Uterus (tissue), 4 donors: ENCODE measurements around the gene ZNF256. TPM values are rescaled to one million over a fixed set of nuclear protein-coding genes. Genes with fewer than 3 reads are reported as not detected.
"Not testable (repeated sequence)": the region's sequence is repeated elsewhere in the genome, so short reads cannot be mapped to it uniquely, and the experiment has no call there.

Experiments
- DNase-seq, 2 donors: peaks; one replicate each; pipeline ENCODE4 v3.0.0-alpha.2; 2019 to 2020
- H3K27ac ChIP-seq, 2 donors: fragments of 200-600 bp; sonication (generic); 1 replicate in 1 of 2; 2 replicates in 1 of 2; pipeline ENCODE4 v1.5.1; 2016 to 2018
- H3K27me3 ChIP-seq, 2 donors: fragments of 200-600 bp; sonication (generic); one replicate each; pipeline ENCODE4 v1.5.1; 2018 to 2019; ENCODE audit warnings: control low read depth in 1 of 2
- H3K36me3 ChIP-seq, 2 donors: fragments of 200-600 bp; sonication (generic); one replicate each; pipeline ENCODE4 v1.5.1; 2019; ENCODE audit warnings: control low read depth in 1 of 2
- H3K4me1 ChIP-seq, 2 donors: fragments of 200-600 bp; sonication (generic); one replicate each; pipeline ENCODE4 v1.5.1; 2018 to 2019; ENCODE audit warnings: control low read depth in 1 of 2
- H3K4me3 ChIP-seq, 2 donors: fragments of 200-600 bp; sonication (generic); 1 replicate in 1 of 2; 2 replicates in 1 of 2; pipeline ENCODE4 v1.5.1; 2018 to 2019; ENCODE audit warnings: mild to moderate bottlenecking in 1 of 2
- H3K9me3 ChIP-seq, 2 donors: fragments of 200-600 bp; sonication (generic); one replicate each; pipeline ENCODE4 v1.5.1; 2019; ENCODE audit warnings: control low read depth in 1 of 2
- CTCF ChIP-seq, 4 experiments: fragments of 200-600 bp in 2 of 4; fragments of 450-650 bp in 2 of 4; sonication (generic) in 2 of 4; IDR thresholded peaks; one replicate each; pipeline ENCODE4 v1.5.1; 2016 to 2019; ENCODE audit warnings: antibody characterized with exemption in 4 of 4, mild to moderate bottlenecking in 2 of 4, moderate library complexity in 1 of 4
- POLR2A ChIP-seq, 2 donors: fragments of 450-650 bp; IDR thresholded peaks; one replicate each; pipeline ENCODE4 v1.6.1; 2016; ENCODE audit warnings: antibody characterized with exemption in 2 of 2, mild to moderate bottlenecking in 1 of 2, moderate library complexity in 1 of 2
- intact Hi-C: fragments of 100-400 bp; cut with DNase I; formaldehyde crosslinking; loops from one replicate; pipeline ENCODE4 v1.15.1; 2023; ENCODE audit warnings: low total_unique reads
- total RNA-seq, 4 donors: library from RNA; depleted of rRNA in 3 of 4; stranded (reverse); fragments of >200 nt in 3 of 4; gene quantifications; one replicate each; pipeline versions ENCODE4 v1.1.0 to v1.2.4, GENCODE V29; 2014 to 2023
- donor health status: DM: yes; HTN: yes; CAD: no.

The ZNF256 gene
- total RNA-seq, 4 donors from 2014 or later = 0.51 to 12.0 (median 6.9) TPM

DNA sequence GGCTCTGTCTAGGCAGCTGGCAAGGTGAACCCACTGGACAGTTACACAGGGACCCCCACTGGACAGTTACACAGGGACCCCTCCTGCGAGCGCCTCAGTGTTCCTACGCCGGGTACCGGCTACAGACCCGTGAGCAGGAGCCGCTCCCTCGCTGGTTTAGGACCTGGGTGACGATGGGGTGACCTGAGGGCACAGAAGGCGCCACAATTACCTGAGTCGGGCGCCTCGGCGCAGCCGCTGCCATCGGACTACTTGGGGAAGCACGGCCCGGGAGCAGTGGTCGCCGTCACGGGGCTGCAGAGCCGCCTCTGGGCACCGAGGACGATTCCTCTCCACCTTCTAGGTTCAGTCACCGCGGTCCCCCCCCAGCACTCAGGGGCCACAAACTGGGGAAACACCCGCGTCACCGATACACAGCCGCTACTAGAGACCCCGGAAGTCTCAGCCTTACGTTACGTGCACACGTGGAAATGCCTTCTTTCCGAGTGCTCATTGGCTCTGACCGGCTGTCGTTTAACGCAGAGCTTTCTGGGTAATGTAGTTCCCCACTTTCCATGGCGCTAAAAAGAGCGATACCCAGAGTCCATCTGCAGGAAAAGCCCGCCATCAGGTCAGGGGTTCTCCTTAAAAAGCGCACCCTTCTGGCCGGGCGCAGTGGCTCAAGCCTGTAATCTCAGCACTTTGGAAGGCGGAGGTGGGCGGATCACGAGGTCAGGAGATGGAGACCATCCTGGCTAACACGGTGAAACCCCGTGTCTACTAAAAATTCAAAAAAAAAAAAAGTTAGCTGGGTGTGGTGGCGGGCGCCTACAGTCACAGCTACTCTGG lies 31.1 kb downstream of the ZNF256 start, which contains the start of gene ZNF417:
Gene ZNF417, minus strand, starts transcription at position 425 of the 828 bp plus-strand sequence. Its CDS starts 181 bp downstream, at position 244.
- intact Hi-C loops, H3K36me3 ChIP-seq, H3K27me3 ChIP-seq, H3K4me1 ChIP-seq: not testable (repeated sequence)
- TF ChIP-seq POLR2A (IDR thresholded peaks at IDR 0.05) (peak in 1 of 2 donors; percentile 24), CTCF (IDR thresholded peaks at IDR 0.05) (peak in 3 of 4 experiments; percentile 23 to 45 (median 33))
- peak; percentile 79 to 86 for DNase-seq
- peak within 1 kb of the TSS; percentile 66 to 93 for H3K4me3 ChIP-seq
- H3K27ac ChIP-seq = peak within 1 kb of the TSS; percentile 78 to 81
- peaks cover 0 to 33% of the 10 kb centered on the region in 2 donors for H3K9me3 ChIP-seq

DNA sequence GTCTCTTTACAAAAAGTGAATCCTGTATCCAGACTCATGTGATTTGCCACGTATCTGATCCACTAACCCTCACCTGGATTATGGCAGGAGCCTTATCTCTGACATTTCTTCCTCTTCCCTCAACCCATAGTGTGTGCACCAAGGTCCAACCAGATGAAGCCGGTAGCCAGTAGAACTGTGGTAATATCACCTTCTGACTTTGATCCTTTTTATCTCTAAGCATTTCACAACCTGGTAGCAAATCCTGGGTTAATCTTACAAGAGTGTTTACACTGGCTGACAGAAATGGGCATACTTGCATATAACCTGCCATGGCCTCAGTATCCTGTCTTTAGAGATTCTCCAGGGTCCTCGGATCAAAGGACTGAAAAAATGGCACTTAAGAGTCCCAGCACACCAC lies 33.0 kb downstream of the ZNF256 start:
- Histone ChIP-seq H3K27ac (no peak overlapping the region), H3K36me3 (no peaks in the 10 kb centered on the region), H3K27me3 (no peaks in the 10 kb centered on the region), H3K4me1 (no peaks in the 10 kb centered on the region), H3K9me3 (peaks cover 0 to 49% of the 10 kb centered on the region in 2 donors), H3K4me3 (no peak overlapping the region)
- DNase-seq = no peak
- no peak for TF ChIP-seq POLR2A (IDR thresholded peaks at IDR 0.05)
- no peak for TF ChIP-seq CTCF (IDR thresholded peaks at IDR 0.05)
- intact Hi-C loops = no loop called here

- Histone ChIP-seq H3K27ac (no peak overlapping the region), H3K9me3 (peaks cover 0 to 75% of the 10 kb centered on the region in 2 donors), H3K4me3 (no peak overlapping the region), H3K36me3 (no peaks in the 10 kb centered on the region), H3K4me1 (no peaks in the 10 kb centered on the region), H3K27me3 (no peaks in the 10 kb centered on the region)
- intact Hi-C loops = no loop called here
- TF ChIP-seq CTCF (IDR thresholded peaks at IDR 0.05) (no peak), POLR2A (IDR thresholded peaks at IDR 0.05) (no peak)
- no peak for DNase-seq
These were observed 40.1 kb downstream of the ZNF256 start for GRCh38 chr19:57907394-57907793.

- Histone ChIP-seq H3K36me3 (no peaks in the 10 kb centered on the region), H3K27ac (no peak overlapping the region), H3K9me3 (peaks cover 0 to 60% of the 10 kb centered on the region in 2 donors), H3K4me1 (no peaks in the 10 kb centered on the region), H3K27me3 (no peaks in the 10 kb centered on the region), H3K4me3 (no peak overlapping the region)
- DNase-seq = no peak
- intact Hi-C loops = no loop called here
- TF ChIP-seq POLR2A (IDR thresholded peaks at IDR 0.05) = no peak
- no peak for TF ChIP-seq CTCF (IDR thresholded peaks at IDR 0.05)
These were observed 42.2 kb downstream of the ZNF256 start for GRCh38 chr19:57905258-57905657.

GRCh38 chr19:57903618-57904184 lies 43.8 kb downstream of the ZNF256 start:
- TF ChIP-seq CTCF (IDR thresholded peaks at IDR 0.05) (no peak), POLR2A (IDR thresholded peaks at IDR 0.05) (no peak)
- H3K36me3 ChIP-seq = no peaks in the 10 kb centered on the region
- H3K27me3 ChIP-seq = no peaks in the 10 kb centered on the region
- peaks cover 0 to 55% of the 10 kb centered on the region in 2 donors for H3K9me3 ChIP-seq
- no peak overlapping the region for H3K4me3 ChIP-seq
- H3K4me1 ChIP-seq = no peaks in the 10 kb centered on the region
- no peak for DNase-seq
- intact Hi-C loops = no loop called here
- no peak overlapping the region for H3K27ac ChIP-seq
